ENCODE measurements around the gene BOLA2B.
"Not testable (repeated sequence)": the region's sequence is repeated elsewhere in the genome, so short reads cannot be mapped to it uniquely, and the experiment has no call there.

Gene BOLA2B

GRCh38 chr16:30184096-30184890 lies 9.2 kb downstream of the BOLA2B start:
- DNase-seq = peak; percentile 67

DNA sequence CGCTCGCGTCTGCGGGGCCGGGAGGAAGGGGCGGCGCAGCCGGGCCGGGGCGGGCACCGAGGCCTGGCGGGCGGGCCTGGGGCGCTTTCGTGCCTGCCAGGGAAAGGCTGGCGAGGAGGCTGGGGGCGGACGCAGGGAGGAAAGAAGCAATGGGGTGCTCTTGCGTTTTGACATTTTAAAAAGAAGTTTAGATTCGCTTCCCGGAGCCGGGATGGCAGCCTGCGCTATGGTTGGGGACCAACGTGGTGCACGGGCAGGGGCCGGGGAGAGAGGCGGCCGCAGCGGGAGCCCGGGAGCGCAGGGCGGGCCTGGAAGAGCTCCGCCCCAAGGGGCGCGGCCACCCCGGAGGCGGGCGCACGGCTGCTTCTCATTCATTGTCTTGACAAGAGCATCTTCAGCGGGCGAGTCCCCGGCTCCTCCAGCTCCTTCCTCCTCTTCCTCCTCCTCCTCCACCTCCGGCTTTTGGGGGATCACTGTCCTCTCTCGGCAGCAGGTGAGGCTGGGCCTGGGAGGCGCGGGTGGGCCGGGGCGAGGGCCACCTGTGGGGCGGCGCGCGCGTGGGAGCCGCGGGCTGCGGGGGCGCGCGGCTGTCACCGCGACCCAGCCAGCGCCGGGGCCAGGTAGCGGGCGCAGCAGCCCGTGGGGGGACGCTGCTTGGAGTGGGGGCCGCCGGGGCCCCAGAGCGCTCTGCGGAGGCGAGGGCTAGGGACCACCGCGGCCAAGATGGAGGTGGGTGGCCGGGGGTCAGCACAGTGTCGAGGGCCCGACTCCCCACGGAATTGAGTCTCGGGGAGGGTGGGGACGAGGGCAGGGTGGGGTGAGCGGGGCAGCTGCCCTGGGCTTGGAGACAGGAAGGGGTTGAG lies 10.0 kb downstream of the BOLA2B start, which contains the start of gene CORO1A:
TSS of gene CORO1A (plus strand) at position 370 of the 863 bp plus-strand sequence. CDS start 1,608 bp downstream, outside the sequence.
- peak; percentile 77 for DNase-seq

- DNase-seq = no peak
Observed at GRCh38 chr16:30180741-30181140, 12.7 kb downstream of the BOLA2B start.

DNA sequence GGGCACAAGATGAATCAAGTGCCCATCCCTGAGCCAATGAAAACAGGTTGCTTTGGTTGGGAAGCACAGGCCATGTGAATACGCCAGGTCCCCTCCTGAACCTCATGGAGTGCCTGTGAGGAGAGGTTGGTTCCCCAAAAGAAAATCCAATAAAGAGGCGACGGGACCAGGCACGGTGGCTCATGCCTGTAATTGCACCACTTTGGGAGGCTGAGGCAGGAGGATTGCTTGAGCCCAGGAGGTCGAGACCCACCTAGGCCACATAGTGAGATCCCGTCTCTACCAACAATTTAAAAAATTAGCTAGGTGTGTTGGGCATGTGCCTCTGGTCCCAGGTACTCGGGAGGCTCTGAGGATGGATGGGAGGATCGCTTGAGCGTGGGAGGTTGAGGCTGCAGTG lies 13.5 kb downstream of the BOLA2B start:
- no peak for DNase-seq

DNA sequence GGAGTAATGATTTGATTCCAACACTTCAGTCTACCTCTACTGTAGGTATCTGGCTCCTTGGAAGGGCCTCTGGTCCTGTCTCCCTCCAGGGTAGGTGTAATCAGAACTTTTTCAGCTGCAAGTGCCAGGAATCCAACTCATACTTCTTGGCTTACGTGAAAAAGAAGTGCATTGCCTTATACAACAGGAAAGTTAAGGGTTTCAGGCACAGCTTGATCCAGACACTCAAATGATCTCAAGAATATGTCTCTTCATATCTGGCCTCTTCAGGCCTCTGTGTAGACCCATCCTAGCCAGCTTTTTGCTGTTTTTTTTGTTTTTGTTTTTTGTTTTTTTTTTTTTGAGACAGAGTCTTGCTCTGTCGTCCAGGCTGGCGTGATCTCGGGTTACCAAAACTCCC lies 14.3 kb downstream of the BOLA2B start:
- DNase-seq = no peak

- DNase-seq = not testable (repeated sequence)
Observed at GRCh38 chr16:30176876-30177275, 16.6 kb downstream of the BOLA2B start.

DNA sequence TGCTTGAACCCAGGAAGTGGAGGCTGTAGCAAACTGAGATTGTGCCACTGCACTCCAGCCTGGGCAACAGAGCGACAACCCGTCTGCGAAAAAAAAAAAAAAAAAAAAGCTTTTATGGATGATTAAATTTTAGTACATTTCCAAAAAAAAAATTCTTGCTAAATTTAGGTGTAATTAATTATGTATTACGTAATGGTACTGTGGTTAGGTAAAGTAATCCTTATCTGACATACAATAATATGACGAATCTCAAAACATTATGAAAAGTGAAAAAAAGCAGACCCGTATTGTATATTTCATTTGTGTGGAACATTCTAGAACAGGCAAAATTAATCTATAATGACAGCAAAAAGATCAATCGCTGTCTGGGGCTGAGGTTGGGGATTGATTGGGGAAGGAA lies 20.4 kb downstream of the BOLA2B start:
- no peak for DNase-seq

GRCh38 chr16:30170145-30170544 lies 23.3 kb downstream of the BOLA2B start:
- not testable (repeated sequence) for DNase-seq

GRCh38 chr16:30169416-30169815 lies 24.1 kb downstream of the BOLA2B start:
- DNase-seq = not testable (repeated sequence)

GRCh38 chr16:30168746-30169145 lies 24.7 kb downstream of the BOLA2B start:
- not testable (repeated sequence) for DNase-seq

DNA sequence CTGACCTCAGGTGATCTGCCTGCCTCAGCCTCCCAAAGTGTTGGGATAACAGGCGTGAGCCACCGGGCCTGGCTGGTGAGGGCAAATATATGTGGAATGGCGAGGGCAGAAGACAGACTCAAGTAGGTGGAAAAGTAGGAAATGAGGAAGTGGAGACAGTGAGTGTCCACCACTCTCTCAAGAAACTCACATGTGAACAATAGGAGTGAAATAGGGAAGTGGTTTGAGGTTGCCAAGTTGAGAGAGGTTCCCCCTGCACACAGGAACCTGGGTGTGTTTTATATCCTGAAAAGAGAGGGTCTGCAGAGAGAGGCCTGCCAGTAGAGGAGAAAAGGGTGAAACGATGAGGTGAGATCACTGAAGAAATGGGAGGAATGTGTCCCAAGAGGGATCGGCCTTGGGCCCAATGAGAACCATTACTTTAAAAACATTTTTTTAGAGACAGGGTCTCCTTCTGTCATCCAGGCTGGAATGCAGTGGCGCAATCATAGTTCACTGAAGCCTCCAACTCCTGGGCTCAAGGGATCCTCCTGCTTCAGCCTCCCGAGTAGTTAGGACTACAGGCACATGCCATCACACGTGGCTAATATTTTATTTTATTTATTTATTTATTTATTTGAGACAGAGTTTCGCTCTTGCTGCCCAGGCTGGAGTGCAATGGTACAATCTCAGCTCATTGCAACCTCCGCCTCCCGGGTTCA lies 27.1 kb downstream of the BOLA2B start:
- DNase-seq = no peak

- no peak for DNase-seq
Observed at GRCh38 chr16:30163538-30163937, 29.9 kb downstream of the BOLA2B start.

GRCh38 chr16:30157214-30157613 lies 36.3 kb downstream of the BOLA2B start:
- DNase-seq = no peak

DNA sequence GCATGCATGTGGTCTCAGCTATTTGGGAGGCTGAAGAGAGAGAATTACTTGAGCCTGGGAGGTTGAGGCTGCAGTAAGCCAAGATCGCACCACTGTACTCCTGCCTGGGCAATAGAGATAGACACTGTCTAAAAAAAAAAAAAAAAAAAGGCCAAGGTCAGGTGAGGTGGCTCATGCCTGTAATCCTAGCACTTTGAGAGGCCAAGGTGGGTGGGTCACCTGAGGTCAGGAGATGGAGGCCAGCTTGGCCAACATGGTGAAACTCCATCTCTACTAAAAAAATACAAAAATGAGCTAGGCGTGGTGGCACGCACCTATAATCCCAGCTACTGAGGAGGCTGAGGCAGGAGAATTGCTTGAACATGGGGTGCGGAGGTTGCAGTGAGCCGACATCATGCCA lies 38.3 kb downstream of the BOLA2B start:
- DNase-seq = no peak

DNA sequence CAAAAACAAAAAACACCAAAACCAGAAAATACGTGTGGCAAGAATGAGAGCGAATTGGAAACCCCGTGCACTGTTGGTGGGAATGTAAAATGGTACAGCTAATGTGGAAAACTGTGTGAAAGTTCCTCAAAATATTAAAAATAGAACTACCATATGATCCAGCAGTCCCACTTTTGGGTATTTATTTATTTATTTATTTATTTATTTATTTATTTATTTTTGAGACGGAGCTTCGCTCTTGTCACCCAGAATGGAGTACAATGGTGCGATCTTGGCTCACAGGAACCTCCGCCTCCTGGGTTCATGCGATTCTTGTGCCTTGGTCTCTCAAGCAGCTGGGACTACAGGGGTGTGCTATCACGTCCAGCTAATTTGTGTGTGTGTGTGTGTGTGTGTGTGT lies 40.9 kb downstream of the BOLA2B start:
- DNase-seq = no peak

GRCh38 chr16:30151091-30151490 lies 42.4 kb downstream of the BOLA2B start:
- DNase-seq = no peak

DNA sequence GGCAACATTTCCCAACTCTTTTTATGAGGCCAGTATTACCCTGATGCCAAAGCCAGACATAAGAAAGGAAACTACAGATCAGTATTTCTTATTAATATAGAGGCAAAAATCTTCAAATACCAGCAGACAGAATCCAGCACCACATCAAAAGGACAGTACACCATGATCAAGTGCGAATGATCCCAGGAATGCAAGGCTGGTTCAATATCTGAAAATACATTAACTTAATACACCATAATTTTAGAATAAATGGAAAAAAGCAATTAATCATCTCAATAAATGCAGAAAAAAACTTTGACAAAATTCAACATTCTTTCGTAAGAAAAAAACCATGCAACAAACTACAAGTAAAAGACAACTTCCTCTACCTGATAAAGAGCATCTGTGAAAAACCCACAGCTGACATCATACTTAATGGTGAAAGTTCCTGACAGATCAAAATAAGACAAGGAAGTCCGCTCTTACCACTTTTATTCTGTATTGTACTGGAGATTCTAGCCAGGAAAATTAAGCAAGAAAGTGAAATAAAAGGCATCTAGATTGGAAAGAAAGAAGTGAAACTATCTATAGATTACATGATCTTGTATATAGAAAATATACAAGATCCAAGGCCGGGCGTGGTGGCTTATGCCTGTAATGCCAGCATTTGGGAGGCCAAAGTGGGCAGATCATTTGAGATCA lies 44.1 kb downstream of the BOLA2B start:
- DNase-seq = no peak

- no peak for DNase-seq
Observed at GRCh38 chr16:30147843-30148510, 45.5 kb downstream of the BOLA2B start.

DNA sequence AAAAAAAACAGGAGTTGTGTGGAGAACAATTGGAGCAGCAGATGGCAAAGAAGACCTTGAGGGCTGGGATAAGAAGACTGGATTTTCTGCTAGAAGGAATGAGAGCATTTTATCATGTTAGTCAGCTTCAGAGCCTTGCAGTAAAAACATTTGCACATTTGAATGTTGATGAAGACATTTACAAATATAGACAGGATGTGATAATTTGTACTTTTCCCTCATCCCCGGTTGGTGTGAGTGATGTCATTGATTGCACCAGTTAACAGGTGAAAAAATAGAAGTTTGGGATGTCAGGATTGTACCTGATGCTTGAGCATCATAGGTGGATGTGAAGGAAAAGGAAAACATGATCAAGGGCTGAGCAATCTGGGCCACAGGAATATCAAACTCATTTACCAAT lies 47.8 kb downstream of the BOLA2B start:
- DNase-seq = no peak

DNA sequence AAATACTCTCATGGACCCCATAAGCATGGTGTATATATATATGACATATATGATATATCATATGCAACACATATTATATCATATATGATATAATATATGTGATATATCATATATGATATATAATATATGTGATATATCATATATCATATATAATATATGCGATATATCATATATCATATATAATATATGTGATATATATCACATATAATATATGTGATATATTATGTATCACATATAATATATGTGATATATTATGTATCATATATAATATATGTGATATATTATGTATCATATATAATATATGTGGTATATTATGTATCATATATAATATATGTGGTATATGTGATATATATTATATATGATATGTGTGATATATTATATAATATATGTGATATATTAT lies 48.5 kb downstream of the BOLA2B start:
- no peak for DNase-seq

DNA sequence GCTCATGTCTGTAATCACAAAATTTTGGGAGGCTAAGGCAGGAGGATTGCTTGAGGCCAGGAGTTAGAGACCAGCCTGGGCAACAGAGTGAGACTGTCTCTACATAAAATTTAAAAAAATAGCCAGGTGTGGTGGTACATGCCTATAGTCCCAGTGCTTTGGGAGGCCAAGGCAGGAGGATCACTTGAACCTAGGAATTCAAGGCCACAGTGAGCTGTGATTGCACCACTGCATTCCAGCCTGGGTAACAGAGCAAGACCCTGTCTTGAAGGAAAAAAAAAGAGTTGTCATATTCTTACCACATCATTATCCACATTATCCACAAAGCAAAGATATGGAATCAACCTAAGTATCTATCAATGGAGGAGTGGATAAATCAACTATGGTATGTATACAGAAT lies 49.4 kb downstream of the BOLA2B start:
- no peak for DNase-seq

DNA sequence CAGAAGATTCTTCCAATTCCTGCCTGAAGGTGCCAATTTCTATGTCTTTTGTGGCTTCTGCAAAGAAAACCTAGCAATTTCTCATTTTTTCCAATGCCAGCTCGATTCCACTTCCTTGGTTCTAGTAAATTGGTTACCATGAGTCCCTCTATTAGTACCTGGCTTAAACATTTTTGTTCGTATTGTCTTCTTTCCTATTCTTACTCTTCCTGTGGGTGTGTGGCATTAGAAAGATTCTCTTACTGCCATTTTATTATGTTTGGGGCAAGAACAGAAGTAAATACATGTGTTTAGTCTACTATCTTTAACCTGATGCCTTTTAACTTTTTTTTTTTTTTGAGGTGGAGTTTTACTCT lies 50.1 kb downstream of the BOLA2B start:
- DNase-seq = no peak
